ENCODE results near the gene CYTH3. TPM values are rescaled to one million over a fixed set of nuclear protein-coding genes. Genes with fewer than 3 reads are reported as not detected.

CYTH3 gene
- polyA plus RNA-seq, 1 donor (not counting 4 experiments of a cell fraction or from before 2014, with no cell fraction given) = 28.4 TPM

- H2AFZ ChIP-seq (ENCODE audit: control insufficient read depth, low read length) = no peak overlapping the region
- dilution Hi-C loops (cut with MboI; ENCODE audit: extremely low pct_ligation_motif_present, low sequenced_read_pairs) = no loop called here
- H3K27ac ChIP-seq (ENCODE audit: control insufficient read depth, insufficient read depth, low read length) = no peak overlapping the region
- H3K79me2 ChIP-seq (ENCODE audit: control insufficient read depth, insufficient read depth, low read length) = peaks cover 77% of the 10 kb centered on the region
- H3K9ac ChIP-seq (ENCODE audit: control insufficient read depth, extremely low read depth, insufficient read depth, low read length) = no peak overlapping the region
- H3K36me3 ChIP-seq (ENCODE audit: control insufficient read depth in 2 of 2, extremely low read depth in 1 of 2, insufficient read depth in 2 of 2, low read length in 2 of 2) = peaks cover 0 to 2% of the 10 kb centered on the region in 2 experiments
- H3K27me3 ChIP-seq (ENCODE audit: control insufficient read depth, extremely low read depth, insufficient read depth, low read length) = no peaks in the 10 kb centered on the region
- no peak overlapping the region for H3K4me2 ChIP-seq (ENCODE audit: control insufficient read depth, extremely low read depth, insufficient read depth, low read depth, low read length)
- H3K4me1 ChIP-seq (ENCODE audit: control insufficient read depth, extremely low read depth, insufficient read depth, low read length) = peaks cover 2% of the 10 kb centered on the region
- no peaks in the 10 kb centered on the region for H3K9me1 ChIP-seq (ENCODE audit: control insufficient read depth, extremely low read depth, insufficient read depth, low read length)
- no peaks in the 10 kb centered on the region for H3K9me3 ChIP-seq (ENCODE audit: control insufficient read depth, low read depth, low read length)
- DNase-seq (ENCODE audit: low read depth, low spot score) (no peak), FAIRE-seq (no peak)
- peaks cover 5% of the 10 kb centered on the region for H4K20me1 ChIP-seq (ENCODE audit: control insufficient read depth, extremely low read depth, insufficient read depth, low read length)
- no peak for TF ChIP-seq CTCF (optimal IDR thresholded peaks at IDR 0.05 in 1 of 3, IDR thresholded peaks at IDR 0.05 in 1 of 3, conservative IDR thresholded peaks at IDR 0.05 in 1 of 3; ENCODE audit: extremely low read depth in 1 of 3, insufficient read depth in 2 of 3, low read length in 3 of 3)
- H3K4me3 ChIP-seq (ENCODE audit: control insufficient read depth in 2 of 3, extremely low read depth in 1 of 3, insufficient read depth in 2 of 3, low read depth in 1 of 3, low read length in 3 of 3) = no peak overlapping the region
Observed at GRCh38 chr7:6234384-6234783, 38.0 kb downstream of the CYTH3 start.

DNA sequence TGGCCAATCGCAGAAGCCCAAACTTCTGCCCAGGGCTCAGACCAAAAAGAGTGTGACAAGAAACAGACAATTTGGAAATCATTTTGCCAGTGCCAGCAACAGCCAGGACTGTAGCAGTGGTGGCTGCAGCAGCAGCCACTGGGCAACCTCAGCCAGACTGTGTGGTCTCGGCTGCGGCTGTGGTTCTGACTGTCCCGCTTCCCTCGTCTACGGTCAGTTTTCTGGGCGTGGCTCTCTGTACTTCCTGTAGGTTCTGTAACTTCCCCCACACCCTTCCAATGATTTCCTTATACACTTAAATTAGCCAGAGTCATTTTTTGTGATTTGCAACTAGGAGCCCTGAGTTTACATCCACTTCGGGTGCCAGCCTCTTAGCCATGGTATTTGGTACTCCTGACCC is 39.9 kb downstream of the CYTH3 start:
- Histone ChIP-seq H3K79me2 (ENCODE audit: control insufficient read depth, insufficient read depth, low read length) (peaks cover 74% of the 10 kb centered on the region), H3K4me1 (ENCODE audit: control insufficient read depth, extremely low read depth, insufficient read depth, low read length) (peaks cover 5% of the 10 kb centered on the region), H3K9me1 (ENCODE audit: control insufficient read depth, extremely low read depth, insufficient read depth, low read length) (no peaks in the 10 kb centered on the region), H4K20me1 (ENCODE audit: control insufficient read depth, extremely low read depth, insufficient read depth, low read length) (peaks cover 9% of the 10 kb centered on the region), H3K27me3 (ENCODE audit: control insufficient read depth, extremely low read depth, insufficient read depth, low read length) (no peaks in the 10 kb centered on the region), H2AFZ (ENCODE audit: control insufficient read depth, low read length) (no peak overlapping the region), H3K27ac (ENCODE audit: control insufficient read depth, insufficient read depth, low read length) (no peak overlapping the region), H3K9ac (ENCODE audit: control insufficient read depth, extremely low read depth, insufficient read depth, low read length) (no peak overlapping the region), H3K36me3 (ENCODE audit: control insufficient read depth in 2 of 2, extremely low read depth in 1 of 2, insufficient read depth in 2 of 2, low read length in 2 of 2) (peaks cover 0 to 2% of the 10 kb centered on the region in 2 experiments), H3K4me2 (ENCODE audit: control insufficient read depth, extremely low read depth, insufficient read depth, low read depth, low read length) (no peak overlapping the region), H3K9me3 (ENCODE audit: control insufficient read depth, low read depth, low read length) (no peaks in the 10 kb centered on the region), H3K4me3 (ENCODE audit: control insufficient read depth in 2 of 3, extremely low read depth in 1 of 3, insufficient read depth in 2 of 3, low read depth in 1 of 3, low read length in 3 of 3) (no peak overlapping the region)
- dilution Hi-C loops (cut with MboI; ENCODE audit: extremely low pct_ligation_motif_present, low sequenced_read_pairs) = no loop called here
- FAIRE-seq (no peak), DNase-seq (ENCODE audit: low read depth, low spot score) (no peak)
- no peak for TF ChIP-seq EZH2 (IDR thresholded peaks at IDR 0.05; ENCODE audit: low read length)
- no peak for TF ChIP-seq CTCF (optimal IDR thresholded peaks at IDR 0.05 in 1 of 3, IDR thresholded peaks at IDR 0.05 in 1 of 3, conservative IDR thresholded peaks at IDR 0.05 in 1 of 3; ENCODE audit: extremely low read depth in 1 of 3, insufficient read depth in 2 of 3, low read length in 3 of 3)
